HG03280 (cell line): ENCODE data around the gene FBXO8.
A peak's percentile ranks its signal among the peaks of the same experiment; 100 is the strongest.
"Not testable (repeated sequence)": the region's sequence is repeated elsewhere in the genome, so short reads cannot be mapped to it uniquely, and the experiment has no call there.

Source experiments
- ATAC-seq: cut with Tn5 transposase; IDR thresholded peaks from one replicate; pipeline ENCODE4 v1.9.1; 2021; ENCODE audit warnings: mild to moderate bottlenecking, moderate library complexity; ENCODE audit not compliant: unreplicated experiment

Gene FBXO8

DNA sequence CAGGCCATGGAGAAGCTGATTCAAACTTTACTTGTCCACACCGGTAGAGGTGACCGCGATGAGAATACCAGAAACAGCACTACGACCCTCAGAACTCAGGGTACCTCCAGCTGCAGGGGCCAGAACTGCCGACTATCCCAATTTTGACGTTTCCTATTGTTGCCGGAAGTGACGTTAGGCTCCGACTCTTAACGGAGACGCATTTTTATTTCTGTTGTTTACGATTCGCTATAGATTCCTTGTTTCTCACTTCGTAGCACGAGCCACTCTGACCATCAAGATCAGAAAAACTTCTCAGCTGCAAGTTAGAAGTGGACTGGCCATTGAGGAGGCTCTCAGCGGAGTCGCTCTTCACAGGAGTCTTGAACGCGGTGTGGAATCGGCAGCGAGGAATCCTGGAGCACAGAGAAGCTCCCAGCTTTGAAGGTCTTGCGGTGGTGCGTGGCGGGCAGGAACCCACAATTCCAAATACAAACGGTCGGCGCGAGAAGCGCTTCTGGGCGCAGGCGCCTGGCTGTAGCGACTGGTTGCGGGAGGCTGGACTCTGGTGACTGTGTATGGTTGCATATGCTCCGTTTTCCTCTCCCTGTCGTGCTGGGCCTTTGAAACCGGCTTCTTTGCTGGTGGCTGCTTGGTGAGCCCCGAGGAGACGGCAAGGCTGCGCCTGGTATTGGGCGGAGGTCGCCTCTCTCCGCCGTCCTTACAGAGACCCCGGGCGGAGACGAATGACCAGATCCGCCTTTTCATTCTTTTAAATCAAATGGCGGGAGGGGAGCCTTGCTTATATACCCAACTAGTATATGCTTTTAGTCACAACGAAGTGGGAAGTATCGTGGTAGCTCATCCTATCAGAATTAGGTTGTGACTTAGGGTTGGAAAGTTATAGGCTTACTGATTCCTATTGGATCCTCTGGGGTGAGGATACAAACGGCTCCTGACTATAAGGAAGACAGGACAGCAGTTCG, at the start of gene FBXO8, which contains the start of gene CEP44:
Gene FBXO8 (minus strand): TSS at position 161 of the 965 bp plus-strand sequence. CDS start 20,575 bp downstream, outside the sequence.
Gene CEP44 (plus strand): TSS at position 405 of the 965 bp plus-strand sequence. CDS start 15,211 bp downstream, outside the sequence.
- ATAC-seq, result peak; percentile 56

DNA sequence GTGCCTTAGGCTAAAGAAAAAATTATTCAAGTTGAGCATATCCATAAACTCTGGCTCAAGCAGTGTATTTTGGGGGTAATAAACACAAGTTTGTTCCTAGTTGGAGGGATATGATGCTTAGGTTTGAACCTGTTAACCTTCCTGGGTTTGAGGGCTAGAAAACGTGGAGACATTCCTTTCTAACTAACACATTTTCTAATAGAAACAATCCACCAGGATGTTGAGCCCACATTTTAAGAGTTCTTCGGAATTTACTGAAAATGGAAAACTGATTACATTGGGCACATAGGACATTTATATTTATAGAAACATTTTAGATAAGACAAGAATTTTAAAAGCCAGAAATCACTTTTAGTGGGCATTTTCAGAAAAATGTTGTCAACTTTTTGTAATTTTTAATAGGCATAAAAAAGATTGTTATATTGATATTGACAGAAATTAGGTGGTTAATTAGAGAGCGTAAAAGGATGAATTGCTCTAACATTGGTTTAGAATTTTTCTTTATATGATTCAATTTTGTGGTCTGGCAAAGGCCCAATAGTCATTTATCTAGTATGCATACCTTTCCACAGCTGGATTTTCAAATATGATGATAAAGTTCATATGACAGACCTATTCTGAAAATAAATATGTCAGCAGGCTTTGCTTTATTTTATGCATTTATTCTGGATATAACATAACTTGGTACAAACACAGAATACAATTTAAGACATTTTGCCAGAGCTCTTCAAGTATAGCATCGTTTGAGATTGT, 49.5 kb upstream of the FBXO8 start:
- ATAC-seq, result no peak

DNA sequence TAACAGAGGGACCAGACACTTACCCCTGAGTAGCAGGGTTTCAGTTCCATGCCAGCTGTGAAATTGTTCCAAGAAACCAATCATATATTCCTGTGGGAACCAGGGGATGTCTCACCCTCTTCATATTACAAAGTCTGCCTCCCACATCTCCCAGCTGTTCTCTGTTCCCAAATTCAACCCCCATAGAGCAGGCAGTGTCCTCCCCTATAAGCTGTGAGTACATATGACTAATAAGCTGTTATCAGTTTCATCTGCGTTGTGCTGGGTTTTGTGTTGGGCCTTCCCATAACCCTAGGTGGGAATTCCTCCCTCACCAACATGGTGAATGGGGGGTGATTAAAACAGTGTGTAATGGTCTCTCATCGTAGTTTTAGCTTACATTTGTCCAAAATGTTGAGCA, 41.3 kb upstream of the FBXO8 start:
- no peak for ATAC-seq

DNA sequence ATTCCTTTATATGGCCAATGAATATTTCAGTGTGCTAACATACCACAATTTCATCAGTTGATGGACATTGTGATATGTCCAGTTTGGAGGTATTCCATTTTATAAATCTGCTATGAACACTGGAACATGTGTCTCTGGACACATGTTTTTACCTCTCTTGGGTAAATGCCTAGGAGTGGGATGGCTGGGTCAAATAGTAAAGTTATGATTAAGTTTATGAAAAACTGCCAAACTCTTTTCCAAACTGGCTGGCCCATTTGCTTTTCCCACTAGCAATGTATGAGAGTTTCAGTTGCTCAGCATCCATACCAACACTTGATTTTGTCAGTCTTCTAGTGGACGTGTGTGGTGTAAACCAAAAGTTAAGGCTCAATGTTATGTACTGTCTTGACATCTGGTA, 40.8 kb upstream of the FBXO8 start:
- no peak for ATAC-seq

DNA sequence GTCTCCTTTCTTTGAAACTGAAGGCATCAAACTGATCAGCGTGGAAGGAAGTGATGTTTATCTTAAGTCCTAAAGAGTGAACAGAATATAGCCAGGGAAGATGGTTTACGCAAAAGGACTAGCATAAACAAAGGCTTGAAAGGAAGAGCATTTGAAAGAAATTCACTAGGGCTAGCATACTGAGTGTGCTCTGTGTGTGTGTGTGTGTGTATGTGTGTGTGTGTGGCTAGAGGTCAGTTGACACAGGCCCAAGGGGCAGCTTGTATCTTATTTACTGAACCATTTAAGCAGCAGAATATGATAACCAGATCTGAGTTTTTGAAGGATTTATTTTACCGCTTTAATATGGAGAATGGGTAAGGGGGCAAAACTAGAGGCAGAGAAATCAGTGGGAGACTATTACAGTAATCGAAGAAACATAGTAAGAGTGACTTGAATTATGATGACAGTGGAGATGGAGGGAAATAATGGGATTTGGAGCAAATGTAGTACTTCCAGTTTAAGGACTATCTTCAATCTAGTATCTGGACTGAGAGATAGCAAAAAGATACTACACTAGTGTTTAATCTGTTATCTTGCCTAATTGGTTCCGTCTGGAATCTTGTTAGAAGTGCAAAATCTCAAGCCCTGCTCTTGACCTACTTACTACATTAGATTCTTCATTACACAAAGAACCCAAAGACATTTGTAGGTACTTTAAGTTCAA, 37.2 kb upstream of the FBXO8 start:
- no peak for ATAC-seq

GRCh38 chr4:174318829-174319764, 35.6 kb upstream of the FBXO8 start:
- no peak for ATAC-seq

DNA sequence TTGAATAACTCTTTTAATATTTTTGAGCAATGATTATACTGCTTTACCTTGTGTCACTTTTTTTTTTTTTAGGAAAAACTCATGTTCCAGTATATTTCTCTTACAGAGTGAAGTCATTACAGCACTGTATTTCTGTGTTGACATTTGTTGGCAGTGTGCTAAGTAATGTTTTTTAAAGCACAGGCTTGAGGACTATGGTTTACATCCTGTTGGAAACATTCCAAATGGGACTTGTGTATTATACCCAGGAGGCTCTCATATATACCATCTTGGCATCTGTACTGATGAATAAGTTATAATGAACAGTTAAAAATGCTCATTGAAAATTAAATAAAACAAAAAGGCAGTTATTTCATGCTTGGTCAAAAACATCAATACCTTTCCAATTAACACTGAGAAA, 34.1 kb upstream of the FBXO8 start:
- no peak for ATAC-seq

DNA sequence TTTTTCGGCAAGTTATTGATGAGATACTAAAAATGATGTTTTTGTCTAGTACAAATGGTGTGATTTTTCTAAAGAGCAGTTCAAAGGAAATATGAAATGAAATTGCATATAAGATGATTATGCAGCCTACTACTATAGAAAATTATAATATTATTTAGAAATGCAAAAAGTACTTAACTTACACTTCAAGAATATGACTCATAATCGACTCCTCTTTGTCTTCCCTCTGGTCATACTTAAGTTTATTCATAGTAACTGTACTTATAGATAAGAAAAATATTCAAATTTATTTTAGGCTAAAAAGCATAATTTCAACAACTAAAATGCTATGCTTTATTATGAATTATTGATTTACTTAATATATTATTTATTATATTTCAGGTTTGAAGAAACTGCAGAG, 33.5 kb upstream of the FBXO8 start:
- no peak for ATAC-seq

- no peak for ATAC-seq
Measured at GRCh38 chr4:174316546-174316945, 33.1 kb upstream of the FBXO8 start.

- ATAC-seq, result peak; percentile 44
Measured at GRCh38 chr4:174314770-174315169, 31.3 kb upstream of the FBXO8 start.

DNA sequence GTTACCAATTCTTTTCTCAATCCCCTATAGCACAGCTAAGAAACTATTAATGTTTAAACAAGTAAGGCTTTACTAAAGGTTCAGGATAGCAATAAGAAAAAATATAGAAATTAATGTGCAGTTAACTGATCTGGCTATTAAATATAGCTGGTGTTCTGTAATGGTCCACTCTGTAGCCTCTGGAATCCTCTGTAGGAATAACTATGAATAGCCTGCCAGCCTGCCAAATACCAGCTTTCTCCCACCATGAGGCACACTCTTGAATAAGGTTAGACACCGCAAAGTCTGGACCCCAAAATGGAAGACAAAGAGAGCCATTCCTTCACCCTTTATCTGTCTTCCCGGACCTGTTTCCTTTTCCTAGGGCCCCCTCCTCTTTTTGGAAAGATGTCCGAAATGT, 30.8 kb upstream of the FBXO8 start:
- ATAC-seq, result no peak

GRCh38 chr4:174312993-174313392, 29.5 kb upstream of the FBXO8 start:
- ATAC-seq, result no peak

DNA sequence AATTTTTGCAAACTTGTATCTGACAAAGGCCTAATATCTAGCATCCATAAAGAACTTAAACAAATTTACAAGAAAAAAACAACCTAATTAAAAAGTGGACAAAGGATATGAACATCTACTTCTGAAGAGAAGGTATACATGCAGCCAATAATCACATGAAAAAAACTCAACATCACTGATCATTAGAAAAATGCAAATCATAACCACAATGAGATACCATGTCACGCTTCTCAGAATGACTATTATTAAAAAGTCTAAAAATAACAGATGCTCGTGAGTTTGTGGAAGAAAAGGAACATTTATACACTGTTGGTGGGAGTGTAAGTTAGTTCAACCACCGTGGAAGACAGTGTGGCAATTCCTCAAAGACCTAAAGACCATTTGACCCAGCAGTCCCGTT, 24.2 kb upstream of the FBXO8 start:
- no peak for ATAC-seq

DNA sequence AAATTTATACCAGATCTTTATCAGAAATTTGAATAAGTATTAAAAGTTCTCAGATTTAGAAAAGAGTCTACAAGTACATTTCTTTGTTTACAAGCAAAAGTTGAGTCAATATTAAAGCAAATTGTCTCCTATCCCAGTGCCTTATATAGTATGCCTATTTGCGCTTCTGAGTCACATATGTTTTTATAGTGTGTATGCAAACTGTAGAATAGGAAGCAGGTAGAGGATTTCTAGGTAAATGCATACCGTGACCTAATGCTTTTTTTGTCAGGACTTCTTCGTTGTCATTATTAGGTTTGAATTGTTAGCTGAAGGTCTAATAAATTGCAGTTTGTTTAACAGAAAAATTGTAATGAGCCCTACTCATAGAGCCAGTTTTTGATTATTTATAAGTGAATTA, 22.5 kb upstream of the FBXO8 start:
- ATAC-seq, result no peak

DNA sequence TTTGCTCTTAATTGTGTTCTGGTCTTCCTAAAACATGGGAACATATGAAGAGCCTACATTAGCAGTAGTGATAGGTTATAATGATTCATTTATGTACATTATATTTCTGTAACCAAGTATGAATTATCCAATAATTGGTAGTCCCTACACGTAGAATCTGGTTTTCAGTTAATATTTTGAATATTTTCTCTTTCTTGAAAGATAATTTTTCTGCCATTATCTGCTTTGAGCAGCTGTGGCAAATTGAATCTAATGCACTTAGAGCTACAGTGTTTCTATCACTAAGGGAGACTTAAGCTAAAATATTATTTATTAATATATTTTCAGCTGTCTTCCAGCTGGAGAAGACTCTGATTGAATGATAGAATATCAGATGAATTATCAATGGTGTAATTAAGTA, 21.2 kb upstream of the FBXO8 start:
- ATAC-seq, result no peak

- ATAC-seq, result no peak
Measured at GRCh38 chr4:174303687-174304086, 20.2 kb upstream of the FBXO8 start.

DNA sequence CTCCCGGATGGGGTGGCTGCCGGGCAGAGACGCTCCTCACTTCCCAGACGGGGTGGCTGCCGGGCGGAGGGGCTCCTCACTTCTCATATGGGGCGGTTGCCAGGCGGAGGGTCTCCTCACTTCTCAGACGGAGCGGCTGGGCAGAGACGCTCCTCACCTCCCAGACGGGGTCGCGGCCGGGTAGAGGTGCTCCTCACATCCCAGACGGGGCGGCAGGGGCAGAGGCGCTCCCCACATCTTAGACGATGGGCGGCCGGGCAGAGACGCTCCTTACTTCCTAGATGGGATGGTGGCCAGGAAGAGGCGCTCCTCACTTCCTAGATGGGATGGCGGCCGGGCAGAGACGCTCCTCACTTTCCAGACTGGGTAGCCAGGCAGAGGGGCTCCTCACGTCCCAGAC, 11.7 kb upstream of the FBXO8 start:
- ATAC-seq, result not testable (repeated sequence)

GRCh38 chr4:174294641-174295040, 11.2 kb upstream of the FBXO8 start:
- not testable (repeated sequence) for ATAC-seq

DNA sequence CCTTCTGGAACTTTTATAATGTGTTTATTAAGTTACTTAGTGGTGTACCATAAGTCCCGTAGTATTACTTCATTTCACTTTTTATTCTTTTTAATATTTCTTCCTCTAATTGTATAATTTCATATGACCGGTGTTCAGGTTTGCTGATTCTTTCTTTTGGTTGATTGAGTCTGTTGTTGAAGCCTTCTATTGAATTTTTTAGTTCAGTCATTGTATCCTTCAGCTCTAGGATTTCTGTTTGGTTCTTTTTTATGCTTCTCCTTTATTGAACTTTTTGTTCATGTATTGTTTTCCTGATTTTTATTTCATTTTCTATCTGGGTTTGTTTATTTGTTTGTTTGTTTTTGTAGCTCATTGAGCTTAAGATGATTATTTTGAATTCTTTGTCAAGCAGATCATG, 9.0 kb upstream of the FBXO8 start:
- ATAC-seq, result no peak

DNA sequence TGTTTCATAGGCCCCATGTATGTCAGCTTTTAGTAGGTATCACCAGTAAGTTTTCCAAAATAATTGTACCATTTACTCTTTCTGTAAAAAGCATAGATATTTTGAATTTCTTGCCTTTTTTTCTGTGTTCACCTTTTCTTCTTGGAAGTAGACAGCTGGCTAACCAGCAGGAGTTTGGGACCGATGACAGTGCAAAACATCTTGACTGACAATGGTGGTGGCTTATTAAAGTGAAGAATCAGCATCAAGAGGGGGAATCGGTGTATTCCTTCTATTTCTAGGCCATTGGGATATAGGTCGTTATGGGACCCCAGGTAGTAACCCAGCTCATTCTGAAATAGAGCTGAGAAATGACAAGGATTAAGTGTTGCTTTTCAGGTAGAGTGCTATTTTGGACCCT, 3.4 kb upstream of the FBXO8 start:
- no peak for ATAC-seq
